ENCODE measurements around the gene DIAPH2.

The DIAPH2 gene

GRCh38 chrX:97358941-97359340 lies 674.3 kb downstream of the DIAPH2 start:
- TF ChIP-seq, protein P1, sequence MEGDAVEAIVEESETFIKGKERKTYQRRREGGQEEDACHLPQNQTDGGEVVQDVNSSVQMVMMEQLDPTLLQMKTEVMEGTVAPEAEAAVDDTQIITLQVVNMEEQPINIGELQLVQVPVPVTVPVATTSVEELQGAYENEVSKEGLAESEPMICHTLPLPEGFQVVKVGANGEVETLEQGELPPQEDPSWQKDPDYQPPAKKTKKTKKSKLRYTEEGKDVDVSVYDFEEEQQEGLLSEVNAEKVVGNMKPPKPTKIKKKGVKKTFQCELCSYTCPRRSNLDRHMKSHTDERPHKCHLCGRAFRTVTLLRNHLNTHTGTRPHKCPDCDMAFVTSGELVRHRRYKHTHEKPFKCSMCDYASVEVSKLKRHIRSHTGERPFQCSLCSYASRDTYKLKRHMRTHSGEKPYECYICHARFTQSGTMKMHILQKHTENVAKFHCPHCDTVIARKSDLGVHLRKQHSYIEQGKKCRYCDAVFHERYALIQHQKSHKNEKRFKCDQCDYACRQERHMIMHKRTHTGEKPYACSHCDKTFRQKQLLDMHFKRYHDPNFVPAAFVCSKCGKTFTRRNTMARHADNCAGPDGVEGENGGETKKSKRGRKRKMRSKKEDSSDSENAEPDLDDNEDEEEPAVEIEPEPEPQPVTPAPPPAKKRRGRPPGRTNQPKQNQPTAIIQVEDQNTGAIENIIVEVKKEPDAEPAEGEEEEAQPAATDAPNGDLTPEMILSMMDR (IDR thresholded peaks at IDR 0.05; ENCODE audit: low read length, missing control alignments) = no peak
- no peak for DNase-seq (ENCODE audit: low read depth)
- H3K4me3 ChIP-seq (replicated peaks; ENCODE audit: low read depth, low read length) = no peak overlapping the region

DNA sequence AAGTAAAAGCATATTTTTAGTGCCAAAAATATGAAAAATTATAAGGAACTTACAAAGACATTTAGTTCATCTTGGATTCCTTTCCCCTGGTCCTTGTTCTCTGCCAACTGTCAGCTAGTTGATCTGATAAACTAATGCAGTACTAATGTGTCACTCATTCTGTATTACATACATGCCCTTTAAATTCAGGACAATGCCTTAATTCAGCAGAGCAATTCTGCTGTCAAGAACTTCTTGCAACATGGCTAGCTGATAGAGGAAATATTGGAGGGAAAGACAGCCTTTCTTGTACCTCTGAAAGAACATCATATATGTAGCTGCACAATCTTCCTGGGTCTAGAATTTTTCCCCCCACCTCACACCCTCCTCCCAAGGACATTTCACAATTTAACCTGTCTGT lies 679.2 kb downstream of the DIAPH2 start:
- no peak overlapping the region for H3K4me3 ChIP-seq (replicated peaks; ENCODE audit: low read depth, low read length)
- TF ChIP-seq, protein P1 (IDR thresholded peaks at IDR 0.05; ENCODE audit: low read length, missing control alignments) = no peak
- DNase-seq (ENCODE audit: low read depth) = no peak

GRCh38 chrX:97366237-97366636 lies 681.6 kb downstream of the DIAPH2 start:
- no peak overlapping the region for H3K4me3 ChIP-seq (replicated peaks; ENCODE audit: low read depth, low read length)
- peak; percentile 17 for DNase-seq (ENCODE audit: low read depth)
- TF ChIP-seq, protein P1 (IDR thresholded peaks at IDR 0.05; ENCODE audit: low read length, missing control alignments) = no peak

DNA sequence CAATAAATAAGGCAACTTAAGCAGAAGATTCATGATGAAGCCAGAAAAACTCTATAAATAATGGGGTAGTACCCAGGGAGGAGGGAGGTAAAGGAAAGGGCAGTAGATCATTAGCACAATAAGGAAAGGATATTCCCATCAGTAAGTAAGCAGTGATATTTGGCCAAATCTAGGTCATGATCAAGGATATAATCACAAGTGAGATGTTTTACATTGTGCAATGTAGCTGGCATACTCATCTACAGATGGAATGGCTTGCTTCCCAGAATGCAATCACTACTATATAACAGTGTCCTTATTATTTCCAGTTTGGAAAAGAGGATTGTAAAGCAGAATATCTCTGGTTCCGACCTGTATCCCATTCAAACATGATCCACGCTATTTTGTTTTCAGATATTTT lies 682.5 kb downstream of the DIAPH2 start:
- DNase-seq (ENCODE audit: low read depth) = peak; percentile 47
- no peak overlapping the region for H3K4me3 ChIP-seq (replicated peaks; ENCODE audit: low read depth, low read length)
- TF ChIP-seq, protein P1 (IDR thresholded peaks at IDR 0.05; ENCODE audit: low read length, missing control alignments) = no peak

DNA sequence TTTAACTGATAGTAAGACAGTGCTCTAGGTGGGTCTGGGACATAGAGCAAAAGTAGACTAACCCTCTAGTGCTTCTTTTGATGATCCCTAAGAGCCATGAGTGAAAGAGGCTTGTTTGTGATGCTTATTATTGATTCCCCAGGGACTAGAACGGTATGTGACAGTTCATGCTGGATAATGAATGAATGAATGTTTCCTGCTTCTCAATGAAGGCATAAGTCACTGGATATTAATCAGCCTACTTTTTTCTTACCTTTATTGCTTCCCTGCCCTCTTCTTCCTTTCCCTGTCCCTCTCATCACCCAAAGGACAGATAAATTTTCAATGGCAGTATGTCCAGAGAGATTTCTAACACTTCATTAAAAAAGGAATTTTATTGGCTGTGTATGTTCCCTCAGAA lies 685.3 kb downstream of the DIAPH2 start:
- TF ChIP-seq, protein P1 (IDR thresholded peaks at IDR 0.05; ENCODE audit: low read length, missing control alignments) = no peak
- H3K4me3 ChIP-seq (replicated peaks; ENCODE audit: low read depth, low read length) = no peak overlapping the region
- DNase-seq (ENCODE audit: low read depth) = no peak

- no peak for DNase-seq (ENCODE audit: low read depth)
- TF ChIP-seq, protein P1 (IDR thresholded peaks at IDR 0.05; ENCODE audit: low read length, missing control alignments) = no peak
- no peak overlapping the region for H3K4me3 ChIP-seq (replicated peaks; ENCODE audit: low read depth, low read length)
These were observed 687.5 kb downstream of the DIAPH2 start for GRCh38 chrX:97372001-97372766.

- DNase-seq (ENCODE audit: low read depth) = no peak
- H3K4me3 ChIP-seq (replicated peaks; ENCODE audit: low read depth, low read length) = no peak overlapping the region
- TF ChIP-seq, protein P1 (IDR thresholded peaks at IDR 0.05; ENCODE audit: low read length, missing control alignments) = no peak
These were observed 689.6 kb downstream of the DIAPH2 start for GRCh38 chrX:97374266-97374665.

All from fibroblast of pulmonary artery (primary cell).